RWPE2 (cell line): Measurements from ENCODE around the gene FXR2.

Source experiments
- ATAC-seq: fragments of 200-7000 bp; cut with Tn5 transposase; 3 replicates; pipeline ENCODE4 v1.9.1; 2021; ENCODE audit warnings: low read depth
- DNase-seq: peaks from one replicate; pipeline ENCODE4 v3.0.0-alpha.2; 2020; ENCODE audit warnings: low spot score
- H3K27ac ChIP-seq: fragments of 450-650 bp; 2 replicates; pipeline ENCODE4 v1.5.1; 2017; ENCODE audit warnings: mild to moderate bottlenecking; ENCODE audit not compliant: poor library complexity, severe bottlenecking
- H3K27me3 ChIP-seq: fragments of 250-450 bp; sonication (Bioruptor Pico); 2 replicates; pipeline ENCODE4 v1.5.1; 2021; ENCODE audit warnings: mild to moderate bottlenecking, moderate library complexity; ENCODE audit not compliant: insufficient read depth, poor library complexity, severe bottlenecking
- H3K36me3 ChIP-seq: fragments of 250-450 bp; sonication (Bioruptor Pico); 2 replicates; pipeline ENCODE4 v1.5.1; 2020; ENCODE audit warnings: low read depth, mild to moderate bottlenecking, moderate library complexity
- H3K4me1 ChIP-seq: fragments of 250-450 bp; sonication (Bioruptor Pico); 2 replicates; pipeline ENCODE4 v1.5.1; 2021; ENCODE audit warnings: mild to moderate bottlenecking, moderate library complexity; ENCODE audit not compliant: insufficient read depth, poor library complexity, severe bottlenecking
- H3K4me3 ChIP-seq: fragments of 250-450 bp; sonication (Bioruptor Pico); 2 replicates; pipeline ENCODE4 v1.5.1; 2021; ENCODE audit warnings: mild to moderate bottlenecking, moderate library complexity; ENCODE audit not compliant: severe bottlenecking
- H3K9me3 ChIP-seq: fragments of 250-450 bp; sonication (Bioruptor Pico); 2 replicates; pipeline ENCODE4 v1.5.1; 2021; ENCODE audit warnings: mild to moderate bottlenecking, moderate library complexity; ENCODE audit not compliant: severe bottlenecking
- TF ChIP-seq, protein P1 (sequence below): fragments of 450-650 bp; IDR thresholded peaks from one replicate; pipeline ENCODE4 v1.5.1; 2017; ENCODE audit warnings: mild to moderate bottlenecking, moderate library complexity; ENCODE audit not compliant: poor library complexity, severe bottlenecking

Gene FXR2

DNA sequence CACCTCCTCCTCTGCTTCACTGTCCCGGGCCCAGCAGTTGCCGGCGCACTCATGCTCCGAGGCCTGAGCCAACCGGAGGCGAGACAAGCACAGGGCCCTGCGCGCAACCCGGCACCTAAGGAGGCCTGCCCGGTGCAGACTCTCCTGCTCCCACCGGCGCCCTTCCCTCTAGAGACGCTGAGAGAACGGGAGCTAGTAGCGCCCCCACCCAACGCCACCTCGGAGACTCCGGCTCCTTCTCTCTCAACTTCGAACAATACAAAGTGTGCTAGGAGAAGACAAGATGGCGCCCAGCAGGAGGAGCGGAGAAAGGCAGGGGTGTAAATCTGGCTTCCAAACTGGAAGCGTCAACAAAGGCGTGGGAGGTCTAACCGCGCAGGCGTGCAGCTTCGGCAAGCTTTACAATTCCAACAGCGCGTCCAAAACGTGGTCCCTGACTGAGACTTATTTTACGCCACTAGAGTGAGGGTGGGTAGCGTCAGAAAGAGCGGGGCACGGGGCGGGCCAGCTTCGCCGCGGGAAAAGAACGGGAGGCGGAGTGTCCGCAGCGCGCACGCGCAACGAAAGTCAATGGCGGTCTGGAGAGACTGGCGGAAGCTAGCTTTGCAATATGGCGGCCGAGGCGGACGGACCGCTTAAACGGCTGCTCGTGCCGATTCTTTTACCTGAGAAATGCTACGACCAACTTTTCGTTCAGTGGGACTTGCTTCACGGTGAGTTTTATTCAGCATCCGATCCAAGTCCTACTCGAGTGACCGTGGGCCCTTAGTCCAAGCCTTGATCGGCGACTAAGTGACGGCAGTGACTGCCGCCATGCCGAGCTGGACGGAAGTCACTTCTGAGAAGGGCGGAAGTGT lies 31.2 kb downstream of the FXR2 start, which contains the start of gene MPDU1:
MPDU1 (plus strand) TSS at position 600 of the 857 bp plus-strand sequence; CDS start at position 611, 11 bp downstream.
- Histone ChIP-seq H3K4me1 (peaks cover 18% of the 10 kb centered on the region), H3K27me3 (no peaks in the 10 kb centered on the region), H3K9me3 (no peaks in the 10 kb centered on the region), H3K4me3 (peak within 1 kb of the TSS; percentile 61), H3K27ac (peak within 1 kb of the TSS; percentile 76), H3K36me3 (peaks cover 29% of the 10 kb centered on the region)
- TF ChIP-seq, protein P1, sequence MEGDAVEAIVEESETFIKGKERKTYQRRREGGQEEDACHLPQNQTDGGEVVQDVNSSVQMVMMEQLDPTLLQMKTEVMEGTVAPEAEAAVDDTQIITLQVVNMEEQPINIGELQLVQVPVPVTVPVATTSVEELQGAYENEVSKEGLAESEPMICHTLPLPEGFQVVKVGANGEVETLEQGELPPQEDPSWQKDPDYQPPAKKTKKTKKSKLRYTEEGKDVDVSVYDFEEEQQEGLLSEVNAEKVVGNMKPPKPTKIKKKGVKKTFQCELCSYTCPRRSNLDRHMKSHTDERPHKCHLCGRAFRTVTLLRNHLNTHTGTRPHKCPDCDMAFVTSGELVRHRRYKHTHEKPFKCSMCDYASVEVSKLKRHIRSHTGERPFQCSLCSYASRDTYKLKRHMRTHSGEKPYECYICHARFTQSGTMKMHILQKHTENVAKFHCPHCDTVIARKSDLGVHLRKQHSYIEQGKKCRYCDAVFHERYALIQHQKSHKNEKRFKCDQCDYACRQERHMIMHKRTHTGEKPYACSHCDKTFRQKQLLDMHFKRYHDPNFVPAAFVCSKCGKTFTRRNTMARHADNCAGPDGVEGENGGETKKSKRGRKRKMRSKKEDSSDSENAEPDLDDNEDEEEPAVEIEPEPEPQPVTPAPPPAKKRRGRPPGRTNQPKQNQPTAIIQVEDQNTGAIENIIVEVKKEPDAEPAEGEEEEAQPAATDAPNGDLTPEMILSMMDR, result no peak
- ATAC-seq, result peak; percentile 31
- DNase-seq, result peak; percentile 91

DNA sequence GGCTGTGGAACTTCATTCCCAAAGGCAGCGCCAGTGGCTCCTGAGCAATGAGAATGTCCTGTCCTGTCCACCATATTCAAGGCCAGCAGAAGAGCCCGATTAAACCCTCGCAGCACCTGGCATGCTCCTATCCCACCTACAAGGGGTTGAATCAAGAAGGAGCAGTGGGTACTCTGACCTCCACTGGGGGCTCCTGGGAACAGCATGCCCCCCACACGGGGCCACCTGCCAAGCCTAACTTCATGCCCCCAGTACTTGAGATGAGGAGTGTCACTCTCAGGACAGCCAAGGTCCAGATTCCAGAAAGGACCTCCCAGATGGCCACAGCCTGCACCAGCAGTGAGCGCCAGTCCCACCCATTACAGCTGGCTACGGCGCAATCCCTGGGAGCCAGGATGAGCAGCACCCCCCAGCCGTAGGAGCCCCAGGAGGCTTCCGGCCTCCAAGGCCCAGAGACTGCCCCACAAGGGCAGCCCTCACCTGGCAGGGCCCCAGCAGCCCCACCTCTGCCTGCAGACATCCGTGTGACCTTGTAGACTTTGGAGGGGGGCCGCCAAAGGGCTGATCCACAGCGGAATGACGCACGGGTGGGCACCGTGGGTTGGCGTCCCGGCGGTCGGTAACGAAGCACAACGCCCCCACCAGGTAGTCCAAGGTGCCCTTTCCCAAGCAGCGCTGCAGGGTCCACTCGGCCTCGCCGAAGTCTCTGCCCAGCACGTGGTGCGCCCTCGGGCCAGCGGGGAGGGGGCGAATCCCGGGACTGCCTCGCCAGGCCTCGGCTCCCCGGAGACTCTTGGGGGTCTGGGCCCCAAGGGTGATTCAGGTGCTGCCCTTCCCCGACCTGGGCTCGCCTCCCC lies 32.1 kb downstream of the FXR2 start:
- H3K36me3 ChIP-seq, result peaks cover 31% of the 10 kb centered on the region
- TF ChIP-seq, protein P1, result no peak
- no peaks in the 10 kb centered on the region for H3K27me3 ChIP-seq
- DNase-seq (peak; percentile 69), ATAC-seq (no peak)
- H3K27ac ChIP-seq, result peak overlapping the region; percentile 76
- H3K4me3 ChIP-seq, result peak overlapping the region; percentile 61
- peaks cover 18% of the 10 kb centered on the region for H3K4me1 ChIP-seq
- no peaks in the 10 kb centered on the region for H3K9me3 ChIP-seq

DNA sequence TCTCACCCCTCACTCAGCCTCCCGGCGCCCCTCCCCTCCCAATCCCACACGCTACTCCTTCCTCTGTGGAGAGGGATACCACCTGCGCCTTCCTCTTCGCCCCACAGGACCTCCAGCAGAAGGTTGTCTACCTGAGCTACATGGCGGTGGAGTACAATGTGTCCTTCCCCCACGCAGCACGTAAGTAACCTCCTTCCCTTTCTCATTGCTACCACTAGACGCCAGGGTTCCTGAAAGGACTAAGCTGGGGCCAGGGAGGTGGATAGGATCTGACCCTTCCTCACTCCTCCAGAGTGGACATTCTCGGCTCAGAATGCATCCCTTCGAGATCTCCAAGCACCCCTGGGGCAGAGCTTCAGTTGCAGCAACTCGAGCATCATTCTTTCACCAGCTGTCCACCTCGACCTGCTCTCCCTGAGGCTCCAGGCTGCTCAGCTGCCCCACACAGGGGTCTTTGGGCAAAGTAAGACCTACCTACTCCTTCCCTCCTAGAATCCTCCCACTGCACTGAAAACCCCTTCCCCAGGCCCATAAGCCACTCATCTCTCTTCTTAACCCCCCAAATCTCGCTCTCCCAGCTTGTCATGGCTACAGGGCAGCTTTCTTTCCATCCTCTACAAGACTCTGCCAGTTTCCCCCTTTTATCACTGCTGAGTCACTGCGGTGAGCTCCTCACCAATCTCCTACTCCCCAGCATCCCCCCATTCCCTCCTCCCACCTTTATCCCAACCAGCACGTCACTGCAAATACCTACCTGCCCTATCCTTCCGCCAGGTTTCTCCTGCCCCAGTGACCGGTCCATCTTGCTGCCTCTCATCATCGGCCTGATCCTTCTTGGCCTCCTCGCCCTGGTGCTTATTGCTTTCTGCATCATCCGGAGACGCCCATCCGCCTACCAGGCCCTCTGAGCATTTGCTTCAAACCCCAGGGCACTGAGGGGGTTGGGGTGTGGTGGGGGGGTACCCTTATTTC lies 33.8 kb downstream of the FXR2 start:
- no peaks in the 10 kb centered on the region for H3K27me3 ChIP-seq
- ATAC-seq (no peak), DNase-seq (peak; percentile 63)
- no peak overlapping the region for H3K4me3 ChIP-seq
- H3K9me3 ChIP-seq, result no peaks in the 10 kb centered on the region
- TF ChIP-seq, protein P1, result no peak
- peaks cover 13% of the 10 kb centered on the region for H3K4me1 ChIP-seq
- H3K27ac ChIP-seq, result peak overlapping the region; percentile 98
- peaks cover 36% of the 10 kb centered on the region for H3K36me3 ChIP-seq

GRCh38 chr17:7579834-7580603 lies 34.7 kb downstream of the FXR2 start:
- TF ChIP-seq, protein P1, result no peak
- no peaks in the 10 kb centered on the region for H3K9me3 ChIP-seq
- peak overlapping the region; percentile 98 for H3K27ac ChIP-seq
- peaks cover 21% of the 10 kb centered on the region for H3K4me1 ChIP-seq
- DNase-seq, result no peak
- H3K36me3 ChIP-seq, result peaks cover 41% of the 10 kb centered on the region
- H3K27me3 ChIP-seq, result no peaks in the 10 kb centered on the region
- H3K4me3 ChIP-seq, result no peak overlapping the region
- no peak for ATAC-seq
